HG03108 (cell line): ENCODE measurements around the gene CARD19.
"Not testable (repeated sequence)": the region's sequence is repeated elsewhere in the genome, so short reads cannot be mapped to it uniquely, and the experiment has no call there.

Experiments used
- ATAC-seq: cut with Tn5 transposase; IDR thresholded peaks from one replicate; pipeline ENCODE4 v1.9.1; 2021; ENCODE audit warnings: moderate library complexity; ENCODE audit not compliant: unreplicated experiment

Gene CARD19

GRCh38 chr9:93099551-93100275 is 3.7 kb downstream of the CARD19 start:
- ATAC-seq: no peak

DNA sequence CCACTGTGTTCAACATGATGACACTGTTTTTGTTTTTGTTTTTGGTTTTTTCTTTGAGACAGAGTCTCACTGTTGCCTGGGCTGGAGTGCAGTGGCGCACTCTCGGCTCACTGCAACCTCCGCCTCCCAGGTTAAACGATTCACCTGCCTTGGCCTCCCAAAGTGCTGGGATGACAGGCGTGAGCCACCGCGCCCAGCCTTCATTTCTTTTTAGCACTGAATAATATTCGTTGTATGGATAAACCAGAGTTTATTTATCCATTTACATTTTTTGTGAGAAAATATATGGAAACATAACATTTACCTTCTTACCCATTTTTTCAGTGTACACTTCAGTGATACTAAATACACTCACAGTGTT is 4.2 kb downstream of the CARD19 start:
- ATAC-seq: no peak

GRCh38 chr9:93101086-93101485 is 5.1 kb downstream of the CARD19 start:
- ATAC-seq: not testable (repeated sequence)

GRCh38 chr9:93105620-93106019 is 9.6 kb downstream of the CARD19 start:
- no peak for ATAC-seq

DNA sequence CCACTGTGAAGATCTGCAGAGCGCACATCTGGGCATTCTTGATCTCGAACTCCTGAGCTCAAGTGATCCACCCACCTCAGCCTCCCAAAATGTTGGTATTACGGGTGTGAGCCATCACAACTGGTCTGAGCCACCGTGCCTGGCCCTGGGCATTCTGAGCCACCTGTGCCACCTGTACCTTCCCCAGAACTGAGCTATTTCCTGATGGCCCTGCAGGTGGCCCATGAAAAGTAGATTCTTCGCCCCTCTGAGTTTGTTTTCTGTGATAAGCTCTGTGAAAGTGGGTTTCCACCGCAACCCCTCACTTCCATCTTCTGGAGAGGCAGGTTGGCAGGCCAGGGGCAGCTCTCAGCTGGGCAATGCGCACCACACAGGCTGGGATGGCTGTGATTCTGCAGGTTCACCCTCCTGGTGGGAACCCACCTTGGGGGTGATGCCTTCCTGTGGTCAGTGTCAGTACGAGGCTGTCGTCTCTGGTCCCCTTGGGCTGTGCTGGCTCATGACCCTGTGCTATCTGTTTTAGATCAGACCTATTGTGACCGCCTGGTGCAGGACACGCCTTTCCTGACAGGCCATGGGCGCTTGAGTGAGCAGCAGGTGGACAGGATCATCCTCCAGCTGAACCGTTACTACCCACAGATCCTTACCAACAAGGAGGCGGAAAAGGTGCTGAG is 11.3 kb downstream of the CARD19 start:
- no peak for ATAC-seq

DNA sequence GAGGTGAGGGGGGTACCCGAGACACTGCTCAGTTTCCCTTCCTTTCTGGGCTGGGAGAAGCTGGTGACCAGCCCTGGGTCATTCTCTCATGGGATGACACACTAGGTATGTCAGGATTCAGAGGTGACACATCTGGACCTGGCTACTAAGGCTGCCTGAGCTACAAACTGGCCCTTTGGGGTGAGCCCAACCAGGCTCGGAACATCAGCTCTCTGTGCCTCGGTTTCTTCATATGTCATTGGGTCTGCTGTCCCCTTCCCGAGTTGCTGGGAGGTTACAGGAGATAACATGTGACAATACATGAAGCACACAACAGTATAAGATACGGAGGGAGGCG is 11.8 kb downstream of the CARD19 start:
- no peak for ATAC-seq

GRCh38 chr9:93108291-93109041 is 12.4 kb downstream of the CARD19 start:
- ATAC-seq: no peak

- no peak for ATAC-seq
Measured at GRCh38 chr9:93110311-93110855, 14.4 kb downstream of the CARD19 start.

- ATAC-seq: no peak
Measured at GRCh38 chr9:93111001-93111370, 15.0 kb downstream of the CARD19 start.

GRCh38 chr9:93111371-93112115 is 15.5 kb downstream of the CARD19 start:
- ATAC-seq: no peak

- ATAC-seq: no peak
Measured at GRCh38 chr9:93112116-93112863, 16.3 kb downstream of the CARD19 start.

- ATAC-seq: no peak
Measured at GRCh38 chr9:93112864-93113389, 16.9 kb downstream of the CARD19 start.

GRCh38 chr9:93114169-93114983 is 18.4 kb downstream of the CARD19 start:
- no peak for ATAC-seq

DNA sequence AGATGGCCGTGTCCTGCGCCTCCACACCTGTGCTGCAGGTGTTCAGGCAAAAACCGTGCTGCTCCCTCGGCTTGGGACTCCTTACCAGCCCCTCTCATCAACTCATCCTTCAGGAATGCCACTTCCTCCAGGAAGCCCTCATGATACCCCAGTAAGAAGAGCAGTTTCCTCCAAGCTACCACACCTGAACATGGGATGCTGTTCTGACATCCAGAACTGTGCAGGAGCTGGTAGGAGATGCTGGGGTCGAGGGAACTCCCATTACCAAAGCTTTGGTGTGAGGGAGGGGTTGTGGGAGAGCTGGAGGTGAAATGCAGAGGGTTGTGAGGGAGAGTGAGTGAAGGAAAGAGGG is 18.9 kb downstream of the CARD19 start:
- no peak for ATAC-seq

- no peak for ATAC-seq
Measured at GRCh38 chr9:93115486-93116071, 19.6 kb downstream of the CARD19 start.

DNA sequence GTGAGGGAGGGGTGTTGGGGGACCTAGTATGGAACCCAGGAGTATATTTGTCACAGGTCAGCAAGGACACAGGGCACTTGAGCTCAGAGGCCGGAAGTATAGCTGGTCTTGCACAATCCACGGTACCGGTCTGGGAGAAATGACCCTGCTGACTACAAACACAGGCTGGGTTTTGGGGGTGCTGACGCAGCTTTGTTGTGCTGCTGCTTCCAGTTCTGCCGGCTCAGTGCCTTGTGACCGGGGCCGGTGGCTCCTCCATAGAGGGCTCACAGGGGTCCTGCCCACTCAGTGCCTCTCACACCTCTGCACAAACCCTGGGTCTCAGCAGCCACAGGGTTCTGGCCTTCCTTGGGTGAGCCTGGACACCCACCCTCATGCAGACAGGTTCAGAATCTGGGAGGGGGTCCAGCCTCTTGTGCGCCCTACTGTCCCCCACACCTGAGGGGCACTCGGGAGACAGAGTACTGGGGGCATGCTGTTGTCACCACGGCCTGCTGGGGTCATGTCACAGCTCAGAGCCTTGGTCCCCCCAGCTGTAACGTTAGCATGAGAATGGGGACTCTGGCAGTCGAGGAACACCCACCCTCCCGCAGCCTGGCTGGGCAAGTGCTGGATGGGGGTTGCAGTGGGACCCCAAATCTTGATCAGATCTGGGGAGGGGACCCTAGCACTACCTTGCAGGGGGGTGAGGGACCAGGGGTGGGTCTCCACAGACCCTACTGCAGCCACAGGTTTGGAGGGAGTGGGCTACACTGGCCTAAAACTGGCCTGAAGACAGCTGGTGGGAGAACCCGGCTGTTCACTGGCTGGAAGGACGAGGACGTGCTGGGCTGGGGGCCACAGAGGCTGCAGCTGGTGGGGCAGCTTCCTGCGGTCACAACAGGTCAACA is 20.3 kb downstream of the CARD19 start:
- no peak for ATAC-seq

GRCh38 chr9:93117521-93117920 is 21.5 kb downstream of the CARD19 start:
- not testable (repeated sequence) for ATAC-seq
